COLO829 (cell line): ENCODE results near the gene FEM1C.

Experiments used
- DNase-seq: peaks from one replicate; pipeline ENCODE4 v3.0.0; 2012; ENCODE audit warnings: low spot score

Gene FEM1C

DNA sequence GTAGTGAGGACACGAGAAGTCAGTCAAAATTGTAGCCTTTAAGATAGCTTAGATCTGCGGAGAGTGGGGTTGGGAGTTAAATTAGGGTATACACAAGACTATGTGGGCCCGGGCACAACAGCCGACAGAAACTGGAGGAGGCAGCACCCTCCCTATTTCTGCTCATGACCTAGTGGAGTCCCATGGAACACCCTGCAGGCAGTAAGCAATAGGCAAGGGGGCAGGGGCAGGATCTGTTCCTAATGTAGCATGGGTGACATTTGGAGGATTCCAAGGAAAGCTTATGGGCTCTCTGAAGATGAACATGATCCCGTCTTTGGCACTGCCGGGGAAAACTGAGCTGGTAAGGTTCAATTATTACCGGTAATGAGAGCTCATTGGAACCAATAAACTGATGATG is 67.0 kb downstream of the FEM1C start:
- DNase-seq, result no peak

DNA sequence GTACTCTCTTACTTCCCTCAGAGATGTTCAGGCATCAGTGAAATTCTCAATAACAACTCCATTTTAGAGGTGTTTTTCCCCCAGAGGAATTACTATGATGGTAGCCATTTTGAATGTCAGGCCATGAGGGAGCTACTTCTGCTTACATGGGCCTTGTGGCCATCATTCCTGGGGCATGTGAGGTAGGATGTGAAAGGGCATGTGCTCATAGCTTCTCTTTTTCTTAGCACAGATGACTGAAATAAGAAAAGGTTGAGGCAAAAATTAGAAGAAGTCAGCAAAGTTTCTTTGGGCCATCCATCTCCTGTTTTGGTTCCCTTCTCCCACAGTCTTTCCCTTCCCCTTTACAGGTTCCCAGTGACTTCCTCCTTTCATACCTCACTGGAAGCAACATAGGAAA is 68.8 kb downstream of the FEM1C start:
- no peak for DNase-seq

DNA sequence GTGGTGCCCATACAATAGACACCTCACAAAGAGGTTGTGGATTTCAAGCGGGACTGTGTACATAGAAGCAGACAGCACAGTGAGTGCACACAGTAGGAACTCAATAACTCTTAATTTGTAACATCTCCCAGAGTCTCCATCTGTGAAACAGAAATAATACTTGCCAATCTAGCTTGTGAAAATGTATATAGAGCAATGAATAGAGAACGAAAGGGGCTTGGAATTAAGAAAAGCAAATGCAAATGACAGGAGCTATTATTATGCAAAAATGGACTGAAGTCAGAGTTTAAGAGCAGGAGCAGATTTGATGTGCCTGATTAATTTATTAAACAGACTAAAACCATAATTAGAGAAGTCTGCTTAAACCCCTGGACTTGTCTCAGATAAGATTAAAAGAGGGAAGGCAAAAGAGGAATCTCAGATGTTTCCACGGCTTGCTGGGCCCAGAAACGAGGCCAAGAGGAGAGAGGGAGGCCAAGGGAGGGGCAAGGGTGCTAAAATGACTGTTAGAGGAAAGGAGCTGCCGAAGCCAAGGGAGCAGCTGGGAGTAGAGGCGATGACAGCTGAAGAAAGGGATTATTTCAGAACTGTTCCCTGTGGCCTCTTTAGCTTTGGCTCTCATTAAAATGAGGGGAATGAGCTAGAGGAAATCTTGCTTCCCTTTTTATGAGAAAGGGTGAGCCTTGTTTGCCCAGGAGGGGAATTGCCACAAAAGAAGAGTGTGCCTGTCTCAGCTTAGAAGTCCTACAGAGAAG is 72.1 kb downstream of the FEM1C start:
- DNase-seq, result no peak

DNA sequence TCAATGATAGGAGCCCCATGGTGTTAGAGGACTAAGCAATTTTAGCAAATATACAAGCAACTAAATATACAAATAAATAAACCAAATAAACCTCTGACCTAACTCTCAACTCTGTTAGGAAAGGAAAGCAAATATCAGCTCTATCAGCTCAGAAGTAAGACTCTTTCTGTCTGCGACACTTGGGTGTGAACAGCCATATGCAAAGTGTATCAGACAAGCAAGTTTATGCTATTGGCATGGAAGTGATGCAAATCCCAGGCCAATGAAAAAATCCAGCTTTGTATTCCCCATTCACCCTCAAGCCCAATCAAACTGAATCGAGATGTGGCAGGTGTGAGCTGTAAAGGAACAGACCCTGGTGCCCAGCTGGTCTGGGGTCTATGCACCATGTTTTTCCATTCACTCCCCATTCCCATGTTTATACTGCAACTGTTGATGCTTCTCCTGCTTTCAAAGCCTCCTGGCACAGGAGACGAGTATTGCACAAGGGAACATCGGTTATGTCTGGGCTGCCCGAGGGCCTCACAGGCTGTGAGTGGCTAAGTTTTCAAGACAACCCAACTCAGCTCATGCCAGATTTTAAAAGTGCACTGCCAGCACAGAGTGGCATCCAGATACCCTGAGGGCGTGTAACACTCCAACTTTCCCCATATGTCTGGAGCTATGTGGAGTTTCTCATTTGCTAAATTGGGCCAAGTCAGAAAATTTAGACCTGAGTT is 73.1 kb downstream of the FEM1C start:
- DNase-seq, result no peak

DNA sequence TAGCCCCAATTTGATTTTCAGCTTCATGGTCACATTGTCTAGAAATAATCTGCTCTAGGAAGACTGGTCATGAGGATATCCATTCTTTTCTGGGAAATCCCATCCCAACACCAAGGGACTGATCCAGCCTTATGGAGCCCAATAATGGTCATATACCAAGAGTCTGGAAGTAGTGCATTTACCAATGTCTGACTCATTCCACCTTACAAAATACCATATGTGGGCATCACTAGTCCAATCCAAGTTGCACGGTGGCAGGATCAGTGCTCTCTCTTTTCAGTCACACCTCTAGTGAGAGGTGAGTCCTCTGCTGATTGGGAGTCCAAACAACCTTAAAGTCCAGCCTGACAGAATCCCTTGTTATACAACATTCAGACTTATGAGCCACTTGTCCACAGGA is 73.7 kb downstream of the FEM1C start:
- DNase-seq, result no peak
